Right cardiac atrium (tissue), 5 donors: ENCODE data around the gene RASL10B. TPM values are rescaled to one million over a fixed set of nuclear protein-coding genes. Genes with fewer than 3 reads are reported as not detected.

Experiments used
- ATAC-seq, 2 donors: fragments of 200-7000 bp; cut with Tn5 transposase; one replicate each; pipeline versions ENCODE4 v1.8.0 to v1.9.1; 2020; ENCODE audit warnings: moderate library complexity in 2 of 2, mild to moderate bottlenecking in 1 of 2
- DNase-seq, 3 donors: peaks; one replicate each; pipeline ENCODE4 v3.0.0-alpha.2; 2020
- H3K27ac ChIP-seq: one replicate; pipeline ENCODE4 v1.5.1; 2013; ENCODE audit warnings: mild to moderate bottlenecking, low read length, control low read depth, moderate library complexity
- H3K27me3 ChIP-seq: one replicate; pipeline ENCODE4 v1.6.1; 2013; ENCODE audit not compliant: control insufficient read depth, insufficient read depth
- H3K4me1 ChIP-seq: one replicate; pipeline ENCODE4 v1.6.1; 2013; ENCODE audit warnings: low read length; ENCODE audit not compliant: control insufficient read depth, insufficient read depth
- H3K4me3 ChIP-seq: one replicate; pipeline ENCODE4 v1.5.1; 2013; ENCODE audit warnings: low read length, control low read depth
- H3K9me3 ChIP-seq: one replicate; pipeline ENCODE4 v1.6.1; 2013; ENCODE audit warnings: low read length; ENCODE audit not compliant: control insufficient read depth
- WGBS: extraction: QIAGEN DNeasy Blood & Tissue Kit; methylation state at CpG from one replicate; pipeline ENCODE4 v1.1.7; 2013; 5-methylcytosine and 5-hydroxymethylcytosine counted together
- intact Hi-C, 4 donors: fragments of 100-400 bp; cut with DNase I; formaldehyde crosslinking; loops; one replicate each; pipeline versions ENCODE4 v1.11.0 to v1.14.0; 2022 to 2023
- polyA plus RNA-seq: library from polyadenylated mRNA; stranded (reverse); fragments of 200-250 nt; gene quantifications from one replicate; pipeline ENCODE4 v1.2.3, GENCODE V29; 2013
- total RNA-seq, 4 donors: library from RNA; stranded (reverse); fragmentation: NEBNext Ultra II Directional; extraction: Animal tissue kit (Norgen Biotek cat#: 25700); gene quantifications; one replicate each; pipeline ENCODE4 v1.2.1, GENCODE V29; 2021
- donor health status: healthy with polysubstance abuse.
- donor health status: DM: no; HTN: yes; CAD: no.
- donor health status: DM: no; HTN: no; CAD: no.
- donor health status: DM: no; HTN: yes; CAD: no; lungs with severe emphysema.
- donor health status: DM: yes; HTN: yes; CAD: no.

RASL10B gene
- total and polyA plus RNA-seq, 5 donors, result 19.0 to 47.4 (median 36.6) TPM

DNA sequence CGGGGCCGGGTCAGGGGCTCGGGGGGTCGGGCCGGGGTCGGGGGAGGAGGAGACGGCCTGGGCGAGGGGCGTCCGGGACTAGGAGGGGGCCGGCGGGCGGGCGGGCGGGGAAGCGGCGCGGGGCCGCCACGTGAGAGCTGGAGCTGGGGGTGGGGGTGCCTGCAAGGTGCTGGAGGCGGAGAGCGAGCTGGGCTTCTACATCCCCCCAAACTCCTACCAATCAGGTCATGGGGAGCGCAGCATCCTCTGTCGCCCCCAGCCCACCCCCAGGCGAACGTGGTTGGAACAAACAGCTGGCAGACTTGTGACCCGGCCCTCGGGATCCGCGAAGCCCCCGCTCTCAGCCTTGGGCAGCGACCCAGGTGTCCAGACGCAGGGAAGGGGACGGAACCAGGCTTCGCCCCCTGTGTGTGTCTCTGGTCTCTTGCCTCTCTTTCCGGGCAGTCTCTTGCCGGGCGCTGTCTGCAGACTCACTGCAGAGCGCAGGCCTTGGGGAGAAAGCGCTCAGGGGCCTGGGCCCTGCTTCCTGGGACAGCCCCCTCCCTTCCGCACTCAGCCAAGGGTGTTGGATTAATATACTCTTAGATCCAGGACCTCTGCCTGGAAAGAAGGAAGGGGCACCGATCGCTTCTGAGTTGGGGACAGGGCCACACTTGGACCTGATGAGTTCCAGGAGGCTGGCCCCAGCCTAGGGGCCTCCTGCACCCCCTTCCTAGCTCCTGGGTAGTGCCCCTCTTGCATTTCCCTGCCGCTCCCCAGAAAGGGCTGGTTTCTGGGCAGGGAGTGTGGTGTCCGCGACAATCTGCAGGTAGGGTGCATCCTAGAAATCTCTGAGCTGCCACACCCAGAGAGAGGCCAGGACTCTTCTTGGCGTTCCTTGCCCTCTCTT is 722 bp downstream of the RASL10B start:
- no peaks in the 10 kb centered on the region for H3K9me3 ChIP-seq
- intact Hi-C loops, result no loop called here
- H3K27ac ChIP-seq, result no peak overlapping the region
- peaks cover 3% of the 10 kb centered on the region for H3K4me1 ChIP-seq
- peak in 2 of 3 donors; percentile 58 to 60 for DNase-seq
- no peaks in the 10 kb centered on the region for H3K27me3 ChIP-seq
- peak; percentile 21 to 38 for ATAC-seq
- peak overlapping the region; percentile 71 for H3K4me3 ChIP-seq
- 14% methylated on average over 47 of the region's 47 CpGs for WGBS

DNA sequence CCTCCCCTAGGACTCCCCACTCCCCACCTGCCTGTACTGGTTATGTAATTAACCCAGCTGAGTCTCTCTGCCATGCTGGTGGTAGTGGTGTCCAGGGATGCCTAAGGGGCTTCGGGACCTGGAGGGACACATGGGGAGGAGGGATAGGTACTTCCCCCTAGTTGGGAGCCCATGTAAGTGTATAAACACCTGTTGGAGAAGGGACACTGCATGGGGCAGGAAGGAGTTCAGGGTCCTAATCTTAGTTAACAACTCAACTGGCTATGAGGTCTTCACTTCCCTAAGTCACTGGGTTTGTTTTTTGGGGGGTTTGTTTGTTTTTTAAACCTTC is 1.3 kb downstream of the RASL10B start:
- 60% methylated on average over 1 of the region's 1 CpG for WGBS
- intact Hi-C loops, result no loop called here
- no peaks in the 10 kb centered on the region for H3K27me3 ChIP-seq
- H3K9me3 ChIP-seq, result no peaks in the 10 kb centered on the region
- no peak for DNase-seq
- H3K4me3 ChIP-seq, result no peak overlapping the region
- no peak overlapping the region for H3K27ac ChIP-seq
- ATAC-seq, result no peak
- peaks cover 3% of the 10 kb centered on the region for H3K4me1 ChIP-seq

DNA sequence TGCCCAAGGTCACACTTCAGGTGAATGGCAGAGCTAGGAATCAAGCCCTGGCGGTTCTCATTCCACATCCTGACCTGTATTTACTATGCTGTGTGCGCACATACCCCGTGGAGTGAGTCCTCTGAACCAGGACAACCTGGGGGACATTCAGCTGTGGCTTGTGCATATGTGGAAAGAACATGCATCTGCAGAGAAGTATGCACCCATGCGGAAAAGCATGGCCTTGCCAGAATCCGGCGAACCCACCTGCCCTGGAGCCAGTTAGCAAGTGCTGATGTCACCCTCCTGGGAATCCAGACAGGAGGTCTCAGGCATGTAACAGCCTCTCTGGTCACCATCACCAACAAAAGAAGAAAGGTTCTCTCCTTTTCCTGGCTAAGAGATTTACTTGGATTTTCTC is 1.9 kb downstream of the RASL10B start:
- no peak overlapping the region for H3K4me3 ChIP-seq
- H3K4me1 ChIP-seq, result peaks cover 3% of the 10 kb centered on the region
- DNase-seq (no peak), ATAC-seq (no peak)
- intact Hi-C loops, result no loop called here
- no peak overlapping the region for H3K27ac ChIP-seq
- 91% methylated on average over 6 of the region's 6 CpGs for WGBS
- no peaks in the 10 kb centered on the region for H3K9me3 ChIP-seq
- no peaks in the 10 kb centered on the region for H3K27me3 ChIP-seq

DNA sequence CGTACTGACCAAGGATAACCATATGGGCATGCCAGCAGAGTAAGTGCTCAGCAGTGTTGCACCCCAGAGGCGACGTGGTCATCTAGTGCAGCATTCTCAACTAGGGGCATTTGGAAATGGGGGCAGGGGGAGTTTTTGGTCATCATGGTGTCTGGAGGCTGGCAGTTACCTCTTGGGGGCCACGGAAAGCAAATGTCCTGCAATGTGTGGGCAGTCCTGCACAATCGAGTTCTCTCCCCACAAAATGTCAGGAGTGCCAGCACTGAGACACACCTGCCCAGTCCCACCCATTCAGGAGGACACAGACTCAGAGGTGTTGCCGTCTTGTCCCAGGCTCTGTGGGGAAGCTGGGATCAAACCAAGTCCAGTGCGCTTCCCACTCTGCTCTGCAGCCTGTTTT is 3.0 kb downstream of the RASL10B start:
- Histone ChIP-seq H3K4me3 (no peak overlapping the region), H3K4me1 (peaks cover 3% of the 10 kb centered on the region), H3K27me3 (no peaks in the 10 kb centered on the region), H3K27ac (no peak overlapping the region), H3K9me3 (no peaks in the 10 kb centered on the region)
- intact Hi-C loops, result no loop called here
- ATAC-seq, result no peak
- no peak for DNase-seq
- WGBS, result 88% methylated on average over 7 of the region's 7 CpGs

DNA sequence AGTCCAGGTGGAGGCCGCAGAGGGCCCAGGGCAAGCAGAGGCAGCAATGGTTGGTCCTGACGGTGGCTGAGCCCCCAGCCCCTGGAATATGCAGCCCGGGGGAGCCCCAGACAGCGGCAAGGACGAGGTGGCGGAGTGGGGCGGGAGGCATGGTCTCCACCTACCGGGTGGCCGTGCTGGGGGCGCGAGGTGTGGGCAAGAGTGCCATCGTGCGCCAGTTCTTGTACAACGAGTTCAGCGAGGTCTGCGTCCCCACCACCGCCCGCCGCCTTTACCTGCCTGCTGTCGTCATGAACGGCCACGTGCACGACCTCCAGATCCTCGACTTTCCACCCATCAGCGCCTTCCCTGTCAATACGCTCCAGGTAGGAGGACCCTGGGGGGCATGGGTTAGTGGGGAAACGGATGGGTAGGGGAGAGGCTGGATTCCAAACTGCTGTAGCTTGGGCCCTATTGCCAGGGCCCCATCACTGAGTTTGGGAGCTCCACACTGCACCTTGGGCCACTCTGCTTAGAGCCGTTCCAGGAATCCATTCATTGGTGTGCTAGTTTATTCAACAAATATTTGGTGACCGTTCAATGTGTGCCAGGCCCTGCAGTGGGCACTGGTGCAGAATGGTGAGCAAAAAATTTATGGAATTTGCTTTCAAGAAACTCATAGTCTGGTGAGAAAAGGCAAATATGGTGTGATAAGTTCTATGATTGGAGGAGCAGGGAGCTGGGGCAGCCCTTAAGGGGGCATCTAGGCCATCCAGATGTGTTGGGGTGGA is 3.8 kb downstream of the RASL10B start:
- peaks cover 3% of the 10 kb centered on the region for H3K4me1 ChIP-seq
- no peak overlapping the region for H3K4me3 ChIP-seq
- ATAC-seq (no peak), DNase-seq (peak in 1 of 3 donors; percentile 50)
- WGBS, result 83% methylated on average over 29 of the region's 29 CpGs
- H3K9me3 ChIP-seq, result no peaks in the 10 kb centered on the region
- intact Hi-C loops, result no loop called here
- no peak overlapping the region for H3K27ac ChIP-seq
- no peaks in the 10 kb centered on the region for H3K27me3 ChIP-seq

DNA sequence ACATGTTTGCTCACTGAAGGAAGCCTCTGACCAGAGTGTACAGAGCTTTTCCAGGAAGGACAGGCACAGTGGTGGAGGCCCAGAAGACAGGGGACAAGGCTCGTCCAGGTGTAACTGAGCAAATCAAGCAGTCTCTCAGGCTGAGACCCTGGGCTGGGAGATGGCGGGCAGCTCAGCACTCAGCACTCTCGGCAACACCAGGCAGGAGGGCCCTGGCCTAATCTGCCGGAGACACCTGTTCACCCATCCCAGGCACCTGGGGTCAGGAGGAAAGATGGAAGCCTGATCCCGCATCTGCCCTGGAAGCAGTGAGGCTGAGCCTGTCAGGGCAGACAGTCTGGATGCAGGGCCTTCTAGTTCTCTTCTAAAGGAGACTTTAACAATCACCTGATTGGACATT is 4.8 kb downstream of the RASL10B start:
- intact Hi-C loops, result no loop called here
- Histone ChIP-seq H3K27me3 (no peaks in the 10 kb centered on the region), H3K9me3 (no peaks in the 10 kb centered on the region), H3K4me3 (no peak overlapping the region), H3K4me1 (peaks cover under 1% of the 10 kb centered on the region), H3K27ac (no peak overlapping the region)
- no peak for ATAC-seq
- 91% methylated on average over 5 of the region's 5 CpGs for WGBS
- DNase-seq, result no peak

DNA sequence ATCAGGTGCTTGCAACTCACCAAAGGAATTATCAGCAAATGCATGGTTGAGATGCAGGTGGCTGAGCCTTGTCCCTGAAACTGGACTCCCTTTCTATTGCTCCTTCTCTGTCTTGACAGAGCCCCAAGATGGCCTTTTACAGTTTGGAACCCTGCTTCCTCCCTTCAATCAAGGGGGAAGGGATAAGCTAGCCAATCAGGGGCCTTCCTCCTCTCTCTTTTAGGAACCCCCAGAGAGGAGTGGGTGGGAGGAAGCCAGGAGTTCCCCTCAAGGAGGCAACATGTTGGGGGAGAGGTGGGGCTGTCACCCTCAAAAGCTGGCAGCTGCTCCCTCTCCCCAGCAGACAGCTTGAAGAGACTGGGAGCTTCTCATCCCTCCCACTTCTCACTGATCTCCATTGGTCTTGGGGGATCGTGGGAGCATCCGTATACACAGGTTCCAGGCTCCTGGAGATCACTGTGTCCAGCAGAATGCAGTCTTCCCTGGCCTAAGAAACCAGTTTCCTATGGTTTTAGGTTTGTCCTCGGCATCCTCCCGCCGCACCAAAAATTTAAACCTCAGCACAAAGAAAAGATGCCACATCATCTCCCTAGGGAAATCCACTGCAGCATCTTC is 7.2 kb downstream of the RASL10B start:
- no peak overlapping the region for H3K27ac ChIP-seq
- no peaks in the 10 kb centered on the region for H3K27me3 ChIP-seq
- no peak overlapping the region for H3K4me3 ChIP-seq
- no peaks in the 10 kb centered on the region for H3K4me1 ChIP-seq
- no peaks in the 10 kb centered on the region for H3K9me3 ChIP-seq
- ATAC-seq, result no peak
- intact Hi-C loops, result no loop called here
- whole genome bisulfite sequencing, result 84% methylated on average over 5 of the region's 5 CpGs
- no peak for DNase-seq

DNA sequence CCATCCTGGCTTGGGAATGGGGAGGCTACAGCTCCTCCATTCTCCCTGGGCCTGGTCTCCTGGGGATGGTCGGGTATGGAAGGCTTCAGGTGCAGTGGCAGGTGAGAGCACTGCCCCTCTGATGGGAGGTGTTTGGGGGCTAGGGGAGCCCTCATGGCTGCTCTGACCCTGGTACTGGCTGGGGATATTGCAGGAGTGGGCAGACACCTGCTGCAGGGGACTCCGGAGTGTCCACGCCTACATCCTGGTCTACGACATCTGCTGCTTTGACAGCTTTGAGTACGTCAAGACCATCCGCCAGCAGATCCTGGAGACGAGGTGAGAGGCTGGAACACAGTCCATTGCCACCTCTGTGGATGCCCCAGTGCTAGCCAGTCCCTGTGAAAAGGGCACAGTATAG is 8.8 kb downstream of the RASL10B start:
- Histone ChIP-seq H3K9me3 (no peaks in the 10 kb centered on the region), H3K4me3 (no peak overlapping the region), H3K27ac (no peak overlapping the region), H3K4me1 (no peaks in the 10 kb centered on the region), H3K27me3 (no peaks in the 10 kb centered on the region)
- ATAC-seq, result no peak
- intact Hi-C loops, result loop anchor here in 2 of 4 donors (10.0 kb wide), 2 partner anchors 75 to 425 kb away; no protein-coding TSS in a partner anchor
- 89% methylated on average over 7 of the region's 7 CpGs for WGBS
- no peak for DNase-seq

DNA sequence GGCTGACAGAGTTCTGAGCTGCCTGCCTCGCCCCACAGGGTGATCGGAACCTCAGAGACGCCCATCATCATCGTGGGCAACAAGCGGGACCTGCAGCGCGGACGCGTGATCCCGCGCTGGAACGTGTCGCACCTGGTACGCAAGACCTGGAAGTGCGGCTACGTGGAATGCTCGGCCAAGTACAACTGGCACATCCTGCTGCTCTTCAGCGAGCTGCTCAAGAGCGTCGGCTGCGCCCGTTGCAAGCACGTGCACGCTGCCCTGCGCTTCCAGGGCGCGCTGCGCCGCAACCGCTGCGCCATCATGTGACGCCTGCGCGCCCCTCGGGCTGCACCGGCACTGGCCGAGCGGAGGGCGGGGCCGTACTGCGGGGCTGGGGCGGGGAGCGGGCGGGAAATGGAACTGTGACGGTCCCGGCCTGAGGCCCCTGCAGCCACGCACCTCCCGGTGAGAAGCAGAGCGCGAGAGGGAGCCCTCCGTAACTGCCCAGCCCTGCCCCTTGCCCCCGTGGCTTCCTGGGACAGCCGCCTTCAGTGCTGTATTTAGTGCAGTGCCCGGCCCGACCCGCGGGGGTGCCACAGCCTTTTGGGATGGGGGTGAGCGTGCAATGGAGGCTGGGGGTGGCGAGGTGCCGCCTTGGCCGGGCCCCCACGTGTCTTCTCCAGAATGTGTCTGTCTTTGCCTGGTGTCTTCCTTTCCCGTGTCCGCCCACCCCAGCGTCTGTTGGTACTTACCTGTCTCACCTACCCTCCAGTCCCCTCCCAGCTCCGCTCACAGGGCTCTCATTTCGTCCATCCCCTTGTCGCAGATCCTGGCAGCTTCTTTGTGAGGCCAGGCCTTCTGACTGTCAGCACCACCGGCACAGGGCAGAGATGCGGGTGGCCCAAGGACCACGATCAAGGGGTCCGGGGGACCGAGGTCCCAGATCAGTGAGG is 9.8 kb downstream of the RASL10B start:
- intact Hi-C loops, result loop anchor here in 2 of 4 donors (10.0 kb wide), 2 partner anchors 76 to 426 kb away; no protein-coding TSS in a partner anchor
- H3K9me3 ChIP-seq, result no peaks in the 10 kb centered on the region
- no peak overlapping the region for H3K4me3 ChIP-seq
- 15% methylated on average over 73 of the region's 73 CpGs for WGBS
- H3K27me3 ChIP-seq, result no peaks in the 10 kb centered on the region
- ATAC-seq (peak; percentile 40 to 45), DNase-seq (no peak)
- no peaks in the 10 kb centered on the region for H3K4me1 ChIP-seq
- no peak overlapping the region for H3K27ac ChIP-seq

DNA sequence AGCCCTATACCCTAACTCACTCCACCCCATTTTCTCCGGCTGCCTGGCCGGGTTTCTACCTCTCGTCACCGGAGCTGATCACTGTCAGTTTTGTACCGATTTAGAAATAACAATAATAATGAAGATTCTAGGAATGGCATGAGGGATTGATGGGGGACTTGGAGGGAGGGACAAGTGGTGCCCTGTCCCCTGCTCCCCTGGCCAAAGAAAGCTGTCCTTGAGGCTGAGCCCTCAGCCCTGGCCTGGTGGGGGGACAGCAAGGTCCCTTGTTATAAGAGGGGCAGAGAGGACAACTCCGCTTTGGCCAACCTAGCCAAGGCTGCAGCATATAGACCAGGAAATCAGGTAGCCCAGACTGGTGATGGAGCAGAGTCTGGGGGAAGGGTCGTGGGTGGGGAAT is 11.1 kb downstream of the RASL10B start:
- DNase-seq, result no peak
- whole genome bisulfite sequencing, result 74% methylated on average over 7 of the region's 7 CpGs
- Histone ChIP-seq H3K4me1 (no peaks in the 10 kb centered on the region), H3K27me3 (no peaks in the 10 kb centered on the region), H3K9me3 (no peaks in the 10 kb centered on the region), H3K27ac (no peak overlapping the region), H3K4me3 (no peak overlapping the region)
- intact Hi-C loops, result loop anchor here in 2 of 4 donors (10.0 kb wide), 2 partner anchors 78 to 428 kb away; no protein-coding TSS in a partner anchor
- ATAC-seq, result no peak
